OCI-LY1 (cell line): ENCODE measurements around the gene HDAC9.

Experiments
- H2AFZ ChIP-seq: fragments of 200-600 bp; sonication (generic), shearing (Covaris generic); 2 replicates; pipeline ENCODE4 v1.6.0; 2014; ENCODE audit warnings: antibody characterized with exemption, mild to moderate bottlenecking, low read length
- H3F3A ChIP-seq: fragments of 200-600 bp; sonication (generic), shearing (Covaris generic); 2 replicates; pipeline ENCODE4 v1.6.0; 2014; ENCODE audit warnings: mild to moderate bottlenecking, antibody characterized with exemption, low read length, moderate library complexity; ENCODE audit not compliant: insufficient read depth
- H3K27ac ChIP-seq: fragments of 200-600 bp; sonication (generic); 2 replicates; pipeline ENCODE4 v1.5.1; 2014; ENCODE audit warnings: low read length, mixed run types, mild to moderate bottlenecking, low read depth; ENCODE audit not compliant: poor library complexity, severe bottlenecking
- H3K27me3 ChIP-seq: fragments of 200-600 bp; sonication (generic); 2 replicates; pipeline ENCODE4 v1.6.0; 2014; ENCODE audit warnings: antibody characterized with exemption, mild to moderate bottlenecking, low read length, moderate library complexity; ENCODE audit not compliant: insufficient read depth
- H3K36me3 ChIP-seq: fragments of 200-600 bp; sonication (generic); 2 replicates; pipeline ENCODE4 v1.6.1; 2014; ENCODE audit warnings: mild to moderate bottlenecking, antibody characterized with exemption, low read length, moderate library complexity, mixed read lengths; ENCODE audit not compliant: insufficient read depth
- H3K4me1 ChIP-seq: fragments of 200-600 bp; sonication (generic); 2 replicates; pipeline ENCODE4 v1.5.1; 2014; ENCODE audit warnings: mild to moderate bottlenecking, low read length, moderate library complexity; ENCODE audit not compliant: insufficient read depth, severe bottlenecking
- H3K4me2 ChIP-seq: fragments of 200-600 bp; sonication (generic), shearing (Covaris generic); 2 replicates; pipeline ENCODE4 v1.6.1; 2014; ENCODE audit warnings: low read length
- H3K4me3 ChIP-seq: fragments of 200-600 bp; sonication (generic); 2 replicates; pipeline ENCODE4 v1.5.1; 2014; ENCODE audit warnings: low read length, low read depth, mild to moderate bottlenecking, mixed read lengths; ENCODE audit not compliant: poor library complexity, severe bottlenecking
- H3K79me2 ChIP-seq: fragments of 200-600 bp; shearing (Covaris generic); 2 replicates; pipeline ENCODE4 v1.6.1; 2016; ENCODE audit warnings: mixed run types, low read length, mixed read lengths; ENCODE audit not compliant: insufficient read depth
- H3K9ac ChIP-seq: fragments of 200-600 bp; sonication (generic), shearing (Covaris generic); 2 replicates; pipeline ENCODE4 v1.6.1; 2014; ENCODE audit warnings: mild to moderate bottlenecking, low read length, mixed read lengths
- H3K9me2 ChIP-seq: fragments of 200-600 bp; sonication (generic), shearing (Covaris generic); 2 replicates; pipeline ENCODE4 v1.6.1; 2014; ENCODE audit warnings: low read depth, mild to moderate bottlenecking, low read length, mixed read lengths
- H3K9me3 ChIP-seq: fragments of 200-600 bp; shearing (Covaris generic); 2 replicates; pipeline ENCODE4 v1.6.1; 2014; ENCODE audit warnings: low read length, mixed read lengths
- H4K20me1 ChIP-seq: fragments of 200-600 bp; sonication (generic), shearing (Covaris generic); 2 replicates; pipeline ENCODE4 v1.6.0; 2016; ENCODE audit warnings: mild to moderate bottlenecking, low read length; ENCODE audit not compliant: insufficient read depth
- CTCF ChIP-seq: fragments of 200-600 bp; sonication (generic), shearing (Covaris generic); IDR thresholded peaks from 2 replicates; pipeline ENCODE4 v1.5.1; 2017; ENCODE audit warnings: mild to moderate bottlenecking, antibody characterized with exemption, low read length, moderate library complexity, mixed read lengths
- EZH2 ChIP-seq: fragments of 200-600 bp; sonication (generic), shearing (Covaris generic); IDR thresholded peaks from 2 replicates; pipeline ENCODE4 v1.8.0; 2017; ENCODE audit warnings: borderline replicate concordance, mixed run types, mild to moderate bottlenecking, antibody characterized with exemption, low read length, moderate library complexity, mixed read lengths

Gene HDAC9

GRCh38 chr7:18614841-18615240 lies 119.3 kb downstream of the HDAC9 start:
- Histone ChIP-seq H3K27ac (no peak overlapping the region), H3K4me2 (no peak overlapping the region), H2AFZ (no peak overlapping the region), H3K4me1 (no peaks in the 10 kb centered on the region), H3K79me2 (no peaks in the 10 kb centered on the region), H3F3A (no peaks in the 10 kb centered on the region), H3K36me3 (no peaks in the 10 kb centered on the region), H3K9me2 (no peaks in the 10 kb centered on the region), H3K9me3 (no peaks in the 10 kb centered on the region), H3K9ac (no peak overlapping the region), H3K27me3 (no peaks in the 10 kb centered on the region), H4K20me1 (no peaks in the 10 kb centered on the region), H3K4me3 (no peak overlapping the region)
- TF ChIP-seq CTCF (no peak), EZH2 (no peak)

GRCh38 chr7:18619311-18619710 lies 123.8 kb downstream of the HDAC9 start:
- H3K9ac ChIP-seq, result no peak overlapping the region
- TF ChIP-seq EZH2 (no peak), CTCF (no peak)
- H2AFZ ChIP-seq, result no peak overlapping the region
- H3K4me2 ChIP-seq, result no peak overlapping the region
- no peak overlapping the region for H3K27ac ChIP-seq
- no peaks in the 10 kb centered on the region for H3K36me3 ChIP-seq
- no peaks in the 10 kb centered on the region for H3K4me1 ChIP-seq
- no peak overlapping the region for H3K4me3 ChIP-seq
- no peaks in the 10 kb centered on the region for H4K20me1 ChIP-seq
- no peaks in the 10 kb centered on the region for H3K79me2 ChIP-seq
- H3K9me3 ChIP-seq, result no peaks in the 10 kb centered on the region
- H3K27me3 ChIP-seq, result no peaks in the 10 kb centered on the region
- H3F3A ChIP-seq, result no peaks in the 10 kb centered on the region
- no peaks in the 10 kb centered on the region for H3K9me2 ChIP-seq

- Histone ChIP-seq H3K9ac (no peak overlapping the region), H3K79me2 (no peaks in the 10 kb centered on the region), H3K9me2 (no peaks in the 10 kb centered on the region), H3K4me3 (no peak overlapping the region), H3K4me2 (no peak overlapping the region), H3K27ac (no peak overlapping the region), H3K36me3 (0 out of 2 replicates have a peak, but pooled peaks cover 4% of the 10 kb centered on the region), H3F3A (no peaks in the 10 kb centered on the region), H2AFZ (no peak overlapping the region), H3K4me1 (no peaks in the 10 kb centered on the region), H4K20me1 (no peaks in the 10 kb centered on the region), H3K27me3 (no peaks in the 10 kb centered on the region), H3K9me3 (no peaks in the 10 kb centered on the region)
- no peak for TF ChIP-seq EZH2
- no peak for TF ChIP-seq CTCF
These were observed 127.8 kb downstream of the HDAC9 start for GRCh38 chr7:18623389-18623788.
